ENCODE results near the gene AQP2.

DNA sequence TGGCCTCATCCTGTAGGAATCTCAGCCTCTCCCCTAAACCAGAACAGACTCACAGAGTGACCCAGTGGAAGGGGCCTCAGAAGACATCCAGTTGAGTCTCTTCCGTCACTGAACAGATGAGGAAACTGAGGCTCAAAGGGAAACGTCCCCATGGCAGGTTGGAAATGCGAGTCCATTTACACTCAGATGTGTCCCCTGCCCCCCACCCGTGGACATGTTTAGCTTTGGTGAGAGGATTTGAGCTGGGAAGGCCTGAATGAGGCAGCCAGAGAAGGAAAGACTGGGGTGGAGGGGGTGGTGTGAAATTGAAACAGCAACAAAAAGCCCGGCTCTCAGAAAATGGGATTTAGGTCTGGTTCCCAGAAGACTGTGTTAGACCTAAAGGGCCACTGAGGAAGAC lies 48.6 kb upstream of the AQP2 start:
- TF ChIP-seq CTCF (conservative IDR thresholded peaks at IDR 0.05; ENCODE audit: low read length), result no peak
- no peak for TF ChIP-seq EZH2phosphoT487 (IDR thresholded peaks at IDR 0.05; ENCODE audit: borderline replicate concordance, low read depth, low read length)
